GM19324 (cell line): ENCODE measurements around the gene TNFRSF12A.

Source experiments
- ATAC-seq: cut with Tn5 transposase; IDR thresholded peaks from one replicate; pipeline ENCODE4 v1.9.1; 2021; ENCODE audit warnings: mild to moderate bottlenecking, moderate library complexity; ENCODE audit not compliant: unreplicated experiment, low FRiP score

TNFRSF12A gene

DNA sequence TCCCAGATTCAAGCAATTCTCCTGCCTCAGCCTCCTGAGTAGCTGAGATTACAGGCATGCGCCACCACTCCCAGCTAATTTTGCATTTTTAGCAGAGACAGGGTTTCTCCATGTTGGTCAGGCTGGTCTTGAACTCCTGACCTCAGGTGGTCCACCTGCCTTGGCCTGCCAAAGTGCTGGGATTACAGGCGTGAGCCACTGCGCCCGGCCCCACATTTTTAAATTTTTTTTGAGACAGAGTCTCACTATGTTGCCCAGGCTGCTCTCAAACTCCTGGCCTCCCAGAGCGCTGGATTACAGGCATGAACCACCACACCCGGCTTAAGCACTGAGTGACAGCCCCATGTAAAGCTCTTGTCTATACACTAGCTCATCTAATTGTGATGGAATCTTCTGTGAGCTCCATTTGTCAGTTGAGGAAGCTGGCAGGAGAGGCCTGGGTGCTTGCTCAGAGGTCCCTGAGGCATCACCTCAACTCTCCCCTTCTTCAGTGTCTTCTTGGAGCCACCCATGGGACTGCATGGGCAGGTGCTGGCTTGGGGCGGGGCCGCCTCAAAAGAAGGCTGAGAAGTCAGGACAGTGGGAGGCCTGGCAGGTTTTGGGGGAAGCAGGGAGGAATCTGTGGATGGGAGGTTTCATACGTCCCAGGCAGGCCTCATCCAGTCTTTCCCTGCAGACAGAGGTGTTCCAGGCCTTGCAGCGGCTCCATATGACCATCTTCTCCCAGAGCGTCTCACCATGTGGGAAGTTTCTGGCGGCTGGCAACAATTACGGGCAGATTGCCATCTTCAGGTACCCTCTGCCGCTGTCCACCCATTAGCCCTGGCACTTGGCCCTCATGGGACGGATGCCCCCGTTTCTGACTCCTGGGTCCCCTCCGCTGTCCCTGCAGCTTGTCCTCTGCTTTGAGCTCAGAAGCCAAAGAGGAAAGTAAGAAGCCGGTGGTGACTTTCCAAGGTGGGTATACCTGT lies 5.1 kb downstream of the TNFRSF12A start:
- ATAC-seq, result no peak

DNA sequence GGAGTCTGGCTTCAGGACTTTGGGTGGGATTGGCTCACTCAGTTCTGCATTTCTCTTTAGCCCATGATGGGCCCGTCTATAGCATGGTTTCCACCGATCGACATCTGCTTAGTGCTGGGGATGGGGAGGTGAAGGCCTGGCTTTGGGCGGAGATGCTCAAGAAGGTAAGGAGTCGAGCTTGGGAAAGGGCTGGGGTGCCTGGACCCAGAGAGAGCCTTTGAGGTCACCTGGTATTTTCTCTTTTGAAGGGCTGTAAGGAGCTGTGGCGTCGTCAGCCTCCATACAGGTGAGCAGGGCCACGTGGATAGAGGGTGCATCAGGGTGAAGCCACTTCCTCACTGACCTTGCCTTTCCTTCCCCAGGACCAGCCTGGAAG lies 5.8 kb downstream of the TNFRSF12A start:
- no peak for ATAC-seq

DNA sequence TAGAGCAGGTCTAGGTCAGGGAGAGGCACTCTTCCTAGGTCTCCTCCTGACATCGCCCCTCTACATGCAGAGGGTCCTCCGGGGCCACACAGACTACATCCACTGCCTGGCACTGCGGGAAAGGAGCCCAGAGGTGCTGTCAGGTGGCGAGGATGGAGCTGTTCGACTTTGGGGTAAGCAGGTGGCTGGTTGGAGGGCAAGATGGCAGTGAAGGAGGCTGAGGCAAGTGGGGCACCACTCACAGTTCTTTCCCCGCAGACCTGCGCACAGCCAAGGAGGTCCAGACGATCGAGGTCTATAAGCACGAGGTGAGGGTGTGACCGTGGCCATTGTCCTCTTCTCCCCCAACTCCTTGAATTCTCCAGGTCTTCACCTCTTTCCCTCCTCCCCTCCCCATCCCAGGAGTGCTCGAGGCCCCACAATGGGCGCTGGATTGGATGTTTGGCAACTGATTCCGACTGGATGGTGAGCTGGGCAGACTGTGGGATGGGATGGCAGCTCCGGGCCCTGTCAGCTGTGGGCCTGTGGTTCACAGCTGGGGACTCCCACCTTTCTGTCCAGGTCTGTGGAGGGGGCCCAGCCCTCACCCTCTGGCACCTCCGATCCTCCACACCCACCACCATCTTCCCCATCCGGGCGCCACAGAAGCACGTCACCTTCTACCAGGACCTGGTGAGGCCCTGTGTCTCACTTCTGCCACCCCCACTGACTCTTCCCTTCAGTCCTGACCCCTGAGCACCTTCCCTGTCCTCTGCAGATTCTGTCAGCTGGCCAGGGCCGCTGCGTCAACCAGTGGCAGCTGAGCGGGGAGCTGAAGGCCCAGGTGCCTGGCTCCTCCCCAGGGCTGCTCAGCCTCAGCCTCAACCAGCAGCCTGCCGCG lies 6.7 kb downstream of the TNFRSF12A start:
- no peak for ATAC-seq

DNA sequence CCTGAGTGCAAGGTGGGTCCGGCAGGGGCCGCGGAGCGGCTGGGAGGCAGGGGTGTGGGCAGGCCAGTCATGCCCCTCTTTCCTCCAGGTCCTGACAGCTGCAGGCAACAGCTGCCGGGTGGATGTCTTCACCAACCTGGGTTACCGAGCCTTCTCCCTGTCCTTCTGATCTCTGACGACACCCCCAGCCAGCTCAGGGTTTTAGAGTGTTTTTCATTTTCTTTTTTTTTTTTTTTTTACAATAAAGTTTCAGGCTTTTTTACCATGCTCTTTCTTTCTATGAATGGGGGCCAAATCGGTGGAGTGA lies 7.3 kb downstream of the TNFRSF12A start:
- no peak for ATAC-seq

DNA sequence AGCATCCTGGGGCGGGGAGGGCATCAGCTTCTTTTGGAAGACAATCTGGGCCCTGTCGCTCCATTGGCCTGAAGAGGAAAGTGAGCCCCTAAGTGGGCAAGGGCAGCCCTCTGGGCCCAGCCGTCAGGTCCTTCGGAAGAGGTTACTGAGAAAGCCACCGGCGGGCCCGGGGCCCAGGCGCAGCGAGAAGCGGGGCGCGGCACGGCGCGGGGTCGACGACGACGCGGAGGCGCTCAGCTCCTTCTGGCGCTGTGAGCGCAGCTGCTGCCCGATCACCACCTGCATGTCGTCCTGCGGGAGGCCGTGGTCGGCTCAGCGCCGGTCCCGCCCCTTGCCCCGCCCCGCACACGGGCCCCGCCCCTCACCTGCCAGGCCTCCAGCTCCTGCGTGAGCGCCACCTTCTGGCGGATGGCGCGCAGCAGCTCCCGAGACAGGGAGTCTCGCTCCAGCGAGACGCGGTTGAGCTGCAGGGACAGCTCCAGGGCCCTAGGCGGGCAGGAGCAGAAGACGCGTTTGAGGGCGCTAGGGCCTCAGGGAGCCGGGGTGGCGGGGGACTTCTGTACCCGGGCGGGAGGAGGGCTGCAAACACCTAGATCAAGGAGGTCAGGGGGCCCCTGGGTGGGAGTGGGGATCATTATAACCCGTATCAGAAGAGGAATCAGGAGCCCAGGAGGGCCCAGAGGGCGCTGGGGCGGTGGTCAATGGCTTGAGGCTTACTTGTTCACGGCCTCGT lies 8.0 kb downstream of the TNFRSF12A start:
- ATAC-seq, result peak; percentile 35

DNA sequence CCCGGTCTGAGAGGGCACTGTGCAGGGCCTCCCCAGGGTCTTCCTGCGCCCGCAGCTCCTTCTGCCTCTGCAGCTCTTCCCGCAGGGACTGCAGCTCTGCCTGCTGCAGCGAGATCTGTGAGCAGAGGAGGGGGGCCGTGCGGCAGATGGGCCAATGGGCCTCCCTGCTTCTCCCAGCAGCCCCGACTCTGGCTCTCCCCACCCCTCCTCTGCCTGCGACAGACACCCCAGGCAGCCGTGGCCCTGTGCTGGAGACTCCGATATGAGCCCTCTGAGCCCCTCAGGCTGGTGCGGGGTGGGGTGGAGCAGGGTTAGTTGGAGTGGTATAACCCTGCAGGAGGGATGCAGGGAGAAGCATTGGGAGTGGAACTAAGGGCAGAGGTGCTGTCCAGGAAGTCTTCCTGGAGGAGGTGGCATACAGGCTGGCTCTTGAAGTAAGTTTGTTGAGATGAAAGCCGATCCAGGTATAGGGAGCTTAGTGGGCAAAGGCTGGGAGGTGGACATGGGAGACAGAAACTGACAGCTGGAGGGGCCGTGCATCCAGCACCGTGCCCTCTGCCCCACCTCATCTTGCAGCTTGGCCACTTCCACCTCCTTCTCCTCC lies 8.7 kb downstream of the TNFRSF12A start:
- ATAC-seq, result no peak

DNA sequence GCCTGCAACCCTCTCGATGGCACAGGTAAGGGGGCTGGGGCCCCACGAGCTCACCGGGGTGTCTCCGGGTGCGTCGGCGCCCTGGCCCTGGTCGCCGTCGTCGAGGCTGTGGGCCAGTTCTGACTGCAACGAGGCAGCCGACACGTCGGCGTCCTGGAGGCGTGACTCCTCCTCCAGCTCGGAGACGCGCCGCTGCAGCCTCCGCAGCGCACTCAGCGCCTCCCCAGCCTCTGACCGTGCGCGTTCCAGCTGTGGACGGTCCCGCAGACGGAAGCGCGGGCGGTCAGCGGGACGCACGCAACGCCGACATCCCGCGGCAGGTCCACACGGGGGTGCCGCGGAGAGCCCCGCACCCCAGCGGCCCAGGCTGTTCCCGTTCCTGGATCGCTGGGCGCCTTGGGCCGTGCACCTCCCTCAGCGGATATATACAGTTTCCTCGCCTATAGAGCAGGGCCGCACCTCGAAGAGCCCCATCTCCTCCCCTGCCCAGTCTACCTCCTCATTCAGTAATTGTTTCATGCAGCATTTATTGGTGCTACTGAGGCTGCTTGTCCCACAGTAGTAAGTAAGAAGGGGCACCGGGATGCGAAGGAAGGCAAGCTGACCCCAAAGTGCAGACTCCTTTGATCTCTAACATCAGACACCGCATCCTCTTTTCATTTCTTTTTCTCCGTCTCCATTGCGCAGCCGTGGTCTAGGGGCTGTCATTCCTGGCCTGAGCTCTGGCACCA lies 9.5 kb downstream of the TNFRSF12A start:
- no peak for ATAC-seq

DNA sequence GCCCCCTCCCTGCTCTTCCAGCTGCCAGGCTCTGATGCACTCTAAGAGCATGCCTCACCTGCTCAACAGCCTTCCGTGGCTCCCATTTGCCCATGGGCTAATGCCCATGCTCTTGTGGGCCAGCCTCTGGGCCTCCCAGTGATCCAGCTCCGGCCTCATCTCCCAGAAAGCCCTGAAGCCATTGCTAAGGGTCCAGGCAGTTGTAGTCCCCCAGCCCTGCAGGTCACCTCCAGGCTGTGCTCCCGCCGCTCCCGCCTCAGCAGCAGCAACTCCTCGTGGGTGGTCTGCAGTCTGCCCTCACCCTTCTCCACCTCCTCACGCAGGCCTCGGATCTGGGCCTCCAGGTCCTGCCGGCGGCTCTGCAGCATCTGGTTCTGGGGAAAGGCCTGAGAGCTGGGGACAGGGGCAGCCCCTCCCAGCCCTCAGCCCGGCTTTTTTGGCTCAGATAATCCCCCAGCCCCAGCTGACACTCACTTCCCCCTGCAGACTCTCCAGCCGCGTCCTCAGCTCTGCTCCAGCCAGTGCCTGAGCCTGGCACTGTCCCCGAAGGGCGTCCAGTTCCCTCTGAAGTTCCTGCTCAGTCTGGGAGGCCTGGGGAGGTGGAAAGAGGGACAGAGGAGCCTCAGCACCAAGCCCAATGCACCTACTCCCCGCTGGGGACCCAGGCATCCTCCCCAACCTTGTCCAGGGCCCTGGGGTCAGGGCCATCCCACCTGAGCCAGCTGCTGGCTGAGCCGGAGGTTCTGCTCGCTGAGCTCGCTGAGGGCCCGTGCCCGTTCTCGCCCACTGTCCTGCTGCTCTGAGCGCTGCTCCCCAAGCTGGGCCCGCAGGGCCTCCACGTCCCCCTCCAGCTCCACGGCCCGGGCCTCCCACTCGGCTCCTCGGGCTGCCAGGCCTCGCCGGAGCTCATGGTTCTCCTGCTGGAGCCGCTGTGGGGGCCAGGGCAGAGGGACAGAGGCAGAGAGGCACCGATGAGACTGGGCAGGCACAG lies 10.3 kb downstream of the TNFRSF12A start:
- no peak for ATAC-seq

DNA sequence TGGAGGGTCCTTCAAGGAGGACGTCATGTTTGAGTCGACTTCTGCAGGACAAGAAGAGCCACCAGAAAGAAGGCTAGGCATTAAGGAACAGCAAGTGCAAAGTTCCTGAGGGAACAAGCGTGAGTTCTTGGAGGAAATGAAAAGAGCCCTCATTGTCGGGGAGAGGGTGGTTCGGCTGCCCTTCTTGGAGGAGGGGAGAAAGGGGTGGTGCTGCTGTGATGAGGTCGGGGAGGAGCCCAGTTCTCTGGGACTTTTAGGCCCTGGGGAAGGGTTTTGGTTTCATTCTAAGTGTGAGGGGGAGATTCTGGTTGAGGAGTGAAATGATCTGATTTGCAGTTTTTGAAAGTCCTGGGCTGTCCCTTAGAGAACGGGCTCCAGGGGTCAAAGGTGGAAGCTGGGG lies 12.5 kb downstream of the TNFRSF12A start:
- no peak for ATAC-seq

DNA sequence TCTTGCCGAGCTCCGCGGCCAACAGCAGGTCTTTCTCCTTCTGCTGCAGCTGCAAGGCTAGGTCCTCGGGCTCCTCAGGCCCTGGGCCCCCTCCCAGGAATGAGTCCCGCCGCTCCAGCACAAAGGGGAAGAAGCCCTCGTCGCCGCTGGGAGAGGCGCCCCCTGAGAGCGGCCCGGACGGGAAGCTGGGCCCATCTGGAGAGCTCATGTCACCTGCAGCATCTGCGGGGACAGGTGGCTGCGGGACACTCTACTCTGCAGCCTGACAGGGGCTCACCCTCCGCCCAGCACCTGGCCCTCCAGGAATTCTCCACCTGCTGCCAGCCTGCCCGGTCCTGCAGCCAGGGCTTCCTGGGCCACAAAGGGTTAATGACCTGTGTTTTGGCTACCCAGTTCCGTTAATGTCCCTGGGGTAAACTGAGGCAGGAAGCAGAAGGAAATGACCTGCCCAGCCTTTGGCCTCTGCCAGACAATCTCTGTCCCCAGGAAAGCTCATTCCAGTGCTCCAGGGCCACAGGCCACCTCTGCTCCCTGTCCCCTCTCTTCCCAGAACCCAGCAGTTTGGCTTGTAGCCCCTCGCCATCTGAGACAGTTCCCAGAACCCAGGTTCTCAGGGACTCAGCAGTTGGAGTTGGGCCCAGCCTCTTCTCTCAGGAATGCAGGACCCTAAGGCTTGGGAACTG lies 15.3 kb downstream of the TNFRSF12A start:
- ATAC-seq, result no peak

DNA sequence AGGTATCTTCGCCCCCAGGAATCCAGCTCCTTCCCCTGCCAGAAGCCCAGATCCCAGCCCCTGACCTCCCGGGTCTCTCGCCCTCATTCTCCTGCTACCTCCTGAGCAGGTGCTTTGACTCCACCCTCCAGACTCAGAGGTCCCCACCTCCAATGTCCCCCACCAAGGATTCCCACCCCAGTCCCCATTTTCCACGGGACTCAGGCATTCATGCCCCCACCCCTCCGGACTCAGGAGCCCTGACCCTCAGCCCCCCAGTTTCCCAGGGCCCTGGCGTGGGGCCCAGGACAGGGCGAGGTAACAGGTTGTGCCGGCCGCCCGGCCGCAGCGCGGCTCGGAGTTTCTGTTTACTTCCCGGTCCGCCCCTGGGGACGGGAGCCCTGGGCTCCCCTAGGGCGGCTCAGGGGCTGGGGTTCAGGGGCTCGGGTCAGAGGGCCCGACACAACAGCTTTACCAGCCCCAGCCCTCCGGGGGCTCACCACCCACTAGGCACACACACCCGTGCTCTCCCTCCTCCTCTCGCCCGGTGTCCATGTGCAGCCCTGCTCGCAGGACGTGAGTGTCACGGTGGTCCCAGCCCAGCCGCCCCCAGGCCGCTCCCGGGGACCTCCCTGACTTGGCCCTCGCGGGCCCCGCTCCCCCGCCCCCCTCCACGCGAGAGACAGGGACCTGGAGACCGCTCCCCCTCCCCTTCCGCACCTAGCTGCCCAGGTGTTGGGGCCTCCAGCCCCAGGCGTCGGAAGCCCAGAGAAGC lies 16.0 kb downstream of the TNFRSF12A start:
- ATAC-seq, result no peak

DNA sequence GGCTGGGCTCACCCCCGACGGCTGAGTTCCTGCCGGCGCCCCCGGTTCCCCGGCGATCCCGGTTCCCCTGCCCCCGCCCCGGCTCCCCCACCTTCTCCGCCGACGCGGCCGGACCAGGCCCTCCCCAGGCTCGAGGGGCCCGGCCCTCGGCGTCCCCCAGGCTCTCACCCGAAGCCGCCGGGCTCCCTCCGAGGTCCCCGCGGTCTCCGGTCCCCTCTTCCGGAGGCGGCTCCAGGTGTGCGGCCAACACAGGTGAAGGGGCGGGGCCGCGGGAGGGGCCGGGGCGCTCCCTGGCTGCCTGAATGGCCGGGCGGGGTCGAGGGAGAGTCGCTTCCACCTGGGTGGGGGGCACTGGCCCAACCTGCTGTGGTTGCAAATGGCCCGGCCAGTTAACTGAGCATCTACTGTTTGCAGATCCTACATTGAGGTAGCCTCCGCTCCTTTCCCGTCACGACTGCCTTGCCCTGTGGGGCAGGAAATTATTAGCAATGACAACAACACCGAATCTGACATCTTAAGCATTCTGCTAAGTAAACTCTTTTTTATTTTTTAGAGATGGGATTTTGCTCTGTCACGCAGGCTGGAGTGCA lies 16.7 kb downstream of the TNFRSF12A start, which contains the start of gene BICDL2:
TSS of gene BICDL2 (minus strand) at position 219 of the 590 bp plus-strand sequence. CDS start 1,448 bp downstream, outside the sequence.
- no peak for ATAC-seq

DNA sequence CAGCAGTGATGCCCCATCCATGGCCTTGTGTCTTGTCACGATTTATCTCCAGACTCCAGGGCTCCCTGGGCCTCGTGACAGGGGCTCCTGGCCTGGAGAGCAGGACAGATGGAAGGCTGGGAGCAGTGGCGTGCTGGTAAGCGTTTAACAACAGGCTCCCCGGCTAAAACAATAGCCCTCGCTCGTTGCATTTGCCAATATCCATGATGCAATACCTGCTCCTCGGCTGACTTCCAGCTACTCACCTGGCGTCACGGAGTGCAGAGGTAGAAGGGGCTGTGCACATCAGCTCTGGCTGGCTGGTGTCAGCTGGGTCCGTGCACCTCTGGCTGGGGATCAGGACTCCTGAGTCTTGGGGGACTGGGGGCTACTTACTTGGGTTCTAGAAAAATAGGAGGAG lies 18.1 kb downstream of the TNFRSF12A start:
- no peak for ATAC-seq

DNA sequence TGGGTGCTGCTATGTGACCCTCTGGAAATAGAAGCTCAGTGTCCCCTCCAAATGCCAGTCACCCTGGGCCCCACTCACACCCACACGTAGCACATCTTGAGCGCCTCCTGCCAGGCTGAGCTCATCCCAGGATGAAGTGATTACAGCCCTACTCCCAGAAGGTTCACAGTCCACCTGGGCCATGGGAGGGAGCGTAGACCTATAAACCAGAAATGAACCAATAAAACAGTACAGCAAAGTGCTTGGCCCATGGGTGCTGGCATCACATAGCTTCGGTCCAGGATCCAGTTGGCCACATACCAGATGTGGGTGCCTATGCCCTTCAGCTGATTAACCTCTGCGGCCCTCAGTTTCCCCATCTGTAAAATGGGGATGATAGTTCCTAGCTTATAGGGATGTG lies 18.7 kb downstream of the TNFRSF12A start:
- no peak for ATAC-seq

DNA sequence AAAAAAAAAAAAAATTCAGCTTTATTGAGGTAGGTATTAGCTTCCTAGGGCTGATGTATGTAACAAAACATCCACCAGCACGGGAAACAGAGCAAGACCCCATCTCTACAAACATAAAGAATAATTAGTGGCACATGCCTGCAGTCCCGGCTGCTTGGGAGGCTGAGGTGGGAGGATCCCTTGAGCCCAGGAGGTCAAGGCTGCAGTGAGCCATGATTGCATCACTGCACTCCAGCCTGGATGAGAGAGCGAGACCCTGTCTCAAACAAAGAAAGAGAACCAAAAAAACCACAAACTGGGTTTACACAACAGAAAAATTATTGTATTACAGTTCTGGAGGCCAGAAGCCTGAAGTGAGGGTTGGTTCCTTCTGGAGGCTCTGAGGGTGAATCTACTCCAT lies 22.2 kb downstream of the TNFRSF12A start:
- ATAC-seq, result no peak

DNA sequence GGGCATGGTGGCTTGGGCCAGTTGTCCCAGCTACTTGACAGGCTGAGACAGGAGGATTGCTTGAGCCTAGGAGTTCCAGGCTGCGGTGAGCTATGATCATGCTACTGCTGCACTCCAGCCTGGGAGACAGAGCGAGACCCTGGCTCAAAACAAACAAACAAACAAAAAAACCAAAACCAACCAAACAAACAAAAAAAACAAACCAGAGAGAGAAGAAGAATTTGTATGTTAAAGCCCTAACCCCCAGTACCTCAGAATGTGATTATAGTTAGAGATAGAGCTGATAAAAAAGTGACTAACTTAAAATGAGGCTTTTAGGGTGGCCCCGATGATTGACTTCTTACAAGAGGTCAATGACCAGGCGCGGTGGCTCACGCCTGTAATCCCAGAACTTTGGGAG lies 24.5 kb downstream of the TNFRSF12A start:
- no peak for ATAC-seq
